D341Med (cell line): ENCODE data around the gene PXK.

Experiments
- DNase-seq: peaks from one replicate; pipeline ENCODE4 v3.0.0; 2012; ENCODE audit warnings: low spot score

PXK gene

GRCh38 chr3:58466899-58467563, 134.3 kb downstream of the PXK start:
- no peak for DNase-seq

GRCh38 chr3:58469096-58469495, 136.4 kb downstream of the PXK start:
- DNase-seq: no peak

- no peak for DNase-seq
Observed at GRCh38 chr3:58470363-58471024, 137.8 kb downstream of the PXK start.

GRCh38 chr3:58471025-58471887, 138.6 kb downstream of the PXK start:
- no peak for DNase-seq

GRCh38 chr3:58473275-58473674, 140.6 kb downstream of the PXK start:
- DNase-seq: no peak

- DNase-seq: no peak
Observed at GRCh38 chr3:58474348-58474911, 141.7 kb downstream of the PXK start.

GRCh38 chr3:58474967-58475578, 142.4 kb downstream of the PXK start:
- no peak for DNase-seq
